Cerebellar nuclear complex (tissue), 1 donor: ENCODE data around the gene ATP9B.

Experiments
- DNase-seq, 2 experiments: peaks; one replicate each; lab custom pipeline; 2025; lab: John Stamatoyannopoulos, UW

Gene ATP9B

GRCh38 chr18:79329786-79330185 lies 260.6 kb downstream of the ATP9B start:
- DNase-seq = no peak

GRCh38 chr18:79332646-79333045 lies 263.5 kb downstream of the ATP9B start:
- DNase-seq = no peak

GRCh38 chr18:79333046-79333445 lies 263.9 kb downstream of the ATP9B start:
- DNase-seq = no peak

- no peak for DNase-seq
Observed at GRCh38 chr18:79334496-79335233, 265.5 kb downstream of the ATP9B start.

GRCh38 chr18:79335833-79336360 lies 266.7 kb downstream of the ATP9B start:
- DNase-seq = no peak

GRCh38 chr18:79336556-79337142 lies 267.5 kb downstream of the ATP9B start:
- no peak for DNase-seq

- DNase-seq = no peak
Observed at GRCh38 chr18:79337184-79337583, 268.0 kb downstream of the ATP9B start.

- DNase-seq = no peak
Observed at GRCh38 chr18:79337620-79338019, 268.4 kb downstream of the ATP9B start.

GRCh38 chr18:79339094-79339908 lies 270.1 kb downstream of the ATP9B start:
- DNase-seq = no peak

GRCh38 chr18:79343567-79344207 lies 274.5 kb downstream of the ATP9B start:
- no peak for DNase-seq

- DNase-seq = no peak
Observed at GRCh38 chr18:79344208-79344581, 275.0 kb downstream of the ATP9B start.

- no peak for DNase-seq
Observed at GRCh38 chr18:79345366-79345765, 276.2 kb downstream of the ATP9B start.

GRCh38 chr18:79345981-79346380 lies 276.8 kb downstream of the ATP9B start:
- DNase-seq = no peak

GRCh38 chr18:79348066-79348465 lies 278.9 kb downstream of the ATP9B start:
- DNase-seq = no peak

GRCh38 chr18:79352432-79352831 lies 283.2 kb downstream of the ATP9B start:
- no peak for DNase-seq

- DNase-seq = no peak
Observed at GRCh38 chr18:79353267-79353666, 284.1 kb downstream of the ATP9B start.

GRCh38 chr18:79354350-79354749 lies 285.2 kb downstream of the ATP9B start:
- DNase-seq = no peak

GRCh38 chr18:79355433-79356335 lies 286.5 kb downstream of the ATP9B start:
- no peak for DNase-seq

GRCh38 chr18:79356435-79356834 lies 287.2 kb downstream of the ATP9B start:
- DNase-seq = no peak

- DNase-seq = no peak
Observed at GRCh38 chr18:79360933-79361332, 291.7 kb downstream of the ATP9B start.
